HG03565 (cell line): ENCODE results near the gene OSTM1.
"Not testable (repeated sequence)": the region's sequence is repeated elsewhere in the genome, so short reads cannot be mapped to it uniquely, and the experiment has no call there.

Experiments used
- ATAC-seq: cut with Tn5 transposase; IDR thresholded peaks from one replicate; pipeline ENCODE4 v1.9.1; 2021; ENCODE audit warnings: mild to moderate bottlenecking, moderate library complexity; ENCODE audit not compliant: unreplicated experiment

The OSTM1 gene

DNA sequence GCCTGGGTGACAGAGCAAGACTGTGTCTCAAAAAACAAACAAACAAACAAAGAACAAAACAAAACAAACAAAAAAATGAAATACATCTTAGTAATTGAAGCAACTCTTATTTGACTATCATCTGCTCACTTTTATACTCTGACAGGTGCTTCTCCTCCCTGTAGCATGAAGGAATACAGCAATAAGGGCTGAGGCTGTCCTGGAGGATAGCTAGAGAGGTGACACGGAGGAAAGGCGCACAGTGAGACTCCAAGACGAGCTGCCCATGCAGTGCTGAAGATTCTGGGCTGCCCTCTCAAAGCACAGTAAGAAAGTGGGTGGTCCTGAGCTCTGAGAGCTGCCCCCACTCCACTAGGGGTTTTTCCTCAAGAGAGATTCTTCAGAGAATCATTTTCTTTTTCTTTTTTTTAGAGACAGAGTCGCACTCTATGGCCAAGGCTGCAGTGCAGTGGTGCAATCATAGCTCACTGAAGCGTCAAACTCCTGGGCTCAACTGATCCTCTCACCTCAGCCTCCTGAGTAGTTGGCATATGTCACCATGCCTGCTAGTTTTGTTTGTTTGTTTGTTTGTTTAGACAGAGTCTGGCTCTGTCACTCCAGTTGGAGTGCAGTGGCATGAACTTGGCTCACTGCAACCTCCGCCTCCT, 50.0 kb downstream of the OSTM1 start:
- no peak for ATAC-seq

GRCh38 chr6:108020472-108021116, 53.9 kb downstream of the OSTM1 start:
- ATAC-seq = no peak

DNA sequence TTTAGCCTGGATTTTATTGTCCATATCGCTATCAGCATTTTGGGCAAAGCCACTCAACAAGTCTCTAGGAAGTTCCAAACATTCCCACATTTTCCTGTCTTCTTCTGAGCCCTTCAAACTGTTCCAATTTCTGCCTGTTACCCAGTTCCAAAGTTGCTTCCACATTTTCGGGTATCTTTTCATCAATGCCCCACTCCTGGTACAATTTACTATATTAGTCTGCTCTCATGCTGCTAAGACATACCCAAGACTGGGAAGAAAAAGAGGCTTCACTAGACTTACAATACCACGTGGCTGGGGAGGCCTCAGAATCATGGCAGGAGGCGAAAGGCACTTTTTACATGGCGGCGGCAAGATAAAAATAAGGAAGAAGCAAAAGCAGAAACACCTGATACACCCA, 58.3 kb downstream of the OSTM1 start:
- not testable (repeated sequence) for ATAC-seq

- no peak for ATAC-seq
Measured at GRCh38 chr6:108013787-108014439, 60.6 kb downstream of the OSTM1 start.

GRCh38 chr6:108009894-108010293, 64.6 kb downstream of the OSTM1 start:
- no peak for ATAC-seq

GRCh38 chr6:108009258-108009657, 65.3 kb downstream of the OSTM1 start:
- ATAC-seq = not testable (repeated sequence)

DNA sequence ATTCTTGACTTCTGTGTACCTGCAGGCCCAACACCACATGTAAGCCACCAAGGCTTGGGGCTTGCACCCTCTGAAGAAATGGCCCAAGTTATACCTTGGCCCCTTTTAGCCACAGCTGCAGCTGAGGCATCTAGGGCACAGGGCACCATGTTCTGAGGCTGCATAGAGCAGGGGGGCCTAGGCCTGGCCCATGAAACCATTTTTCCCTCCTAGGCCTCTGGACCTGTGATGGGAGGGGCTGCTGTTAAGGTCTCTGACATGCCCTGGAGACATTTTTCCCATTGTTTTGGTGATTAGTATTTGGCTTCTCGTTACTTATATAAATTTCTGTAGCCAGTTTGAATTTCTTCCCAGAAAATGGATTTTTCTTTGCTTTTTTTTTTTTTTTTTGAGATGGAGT, 66.2 kb downstream of the OSTM1 start:
- ATAC-seq = no peak

DNA sequence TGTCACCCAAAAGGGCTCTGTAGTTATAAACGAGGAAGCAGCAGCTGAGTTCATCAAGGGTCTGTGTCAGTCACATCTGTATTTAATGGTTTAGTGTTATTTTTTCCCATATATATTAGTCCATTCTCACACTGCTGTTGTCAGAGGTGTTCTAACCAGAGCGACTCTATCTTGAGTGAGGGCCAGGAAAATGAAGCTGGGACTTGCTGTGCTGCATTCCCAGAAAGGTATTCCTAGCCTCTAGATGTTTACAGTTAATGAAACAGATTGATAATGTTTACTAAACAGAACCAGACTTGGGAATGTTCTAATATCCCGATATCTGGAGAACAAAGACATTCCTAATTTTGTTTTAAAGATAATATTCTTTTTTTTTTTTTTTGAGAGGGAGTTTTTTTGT, 68.6 kb downstream of the OSTM1 start:
- ATAC-seq = no peak

DNA sequence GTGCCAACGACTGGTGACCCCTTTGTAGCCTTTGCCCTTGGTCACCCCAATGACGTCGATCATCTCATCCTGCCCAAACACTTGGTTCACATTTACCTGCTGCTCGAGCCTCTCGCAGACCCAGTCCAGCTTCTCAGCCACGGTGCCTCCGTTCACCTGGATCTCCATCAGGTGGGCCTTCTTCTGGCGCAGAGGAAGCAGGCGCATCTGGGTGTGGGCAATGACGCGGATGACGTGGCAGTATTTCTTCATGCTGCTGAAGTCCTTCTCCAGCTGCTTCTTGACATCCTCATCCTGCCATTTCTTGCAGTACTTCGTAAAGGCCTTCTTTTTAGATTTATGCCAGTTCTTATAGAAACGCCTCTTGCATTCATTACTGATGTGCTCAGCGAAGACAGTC, 69.7 kb downstream of the OSTM1 start:
- ATAC-seq = no peak

DNA sequence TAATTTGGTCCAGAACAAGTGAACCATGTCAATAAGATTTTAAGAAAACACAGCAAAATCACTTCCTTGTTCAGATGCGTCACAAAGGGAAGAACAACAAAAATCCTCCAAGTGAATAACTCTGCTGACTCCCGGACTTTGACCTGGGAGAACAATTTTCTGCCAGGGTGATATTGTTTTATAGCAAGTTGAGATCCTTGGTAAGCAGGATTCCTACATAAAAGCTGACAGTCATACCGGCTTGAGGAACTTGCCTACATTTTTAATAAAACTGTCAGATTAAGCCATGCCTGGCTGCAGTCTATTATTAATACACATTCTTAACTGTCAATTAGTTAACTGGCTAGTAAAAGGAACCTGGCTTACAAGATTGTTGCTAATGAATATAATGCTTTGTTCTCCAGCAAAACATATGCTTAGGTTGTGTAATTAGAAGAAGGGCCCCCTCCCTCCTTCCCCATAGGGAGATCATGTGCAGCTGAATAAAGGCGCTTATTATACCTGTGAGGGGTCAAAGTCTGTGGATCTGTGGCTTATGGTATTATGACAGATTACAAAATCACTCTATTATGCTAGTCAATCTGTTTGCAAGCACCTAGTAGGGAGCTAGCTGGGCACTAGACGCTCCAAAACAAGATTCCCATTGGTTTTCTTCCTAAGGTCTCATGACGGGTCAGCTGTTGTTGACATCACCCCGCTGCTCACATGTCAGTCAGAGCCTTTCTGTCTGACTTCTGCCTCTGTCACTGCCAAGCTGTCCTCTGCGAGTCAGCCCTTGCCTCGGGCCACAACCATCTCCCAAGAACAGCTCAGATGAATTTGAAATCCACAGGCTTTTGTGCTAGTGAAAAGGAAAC, 71.9 kb downstream of the OSTM1 start:
- no peak for ATAC-seq

GRCh38 chr6:108001696-108002231, 72.8 kb downstream of the OSTM1 start:
- ATAC-seq = no peak

- not testable (repeated sequence) for ATAC-seq
Measured at GRCh38 chr6:108000259-108000658, 74.3 kb downstream of the OSTM1 start.

DNA sequence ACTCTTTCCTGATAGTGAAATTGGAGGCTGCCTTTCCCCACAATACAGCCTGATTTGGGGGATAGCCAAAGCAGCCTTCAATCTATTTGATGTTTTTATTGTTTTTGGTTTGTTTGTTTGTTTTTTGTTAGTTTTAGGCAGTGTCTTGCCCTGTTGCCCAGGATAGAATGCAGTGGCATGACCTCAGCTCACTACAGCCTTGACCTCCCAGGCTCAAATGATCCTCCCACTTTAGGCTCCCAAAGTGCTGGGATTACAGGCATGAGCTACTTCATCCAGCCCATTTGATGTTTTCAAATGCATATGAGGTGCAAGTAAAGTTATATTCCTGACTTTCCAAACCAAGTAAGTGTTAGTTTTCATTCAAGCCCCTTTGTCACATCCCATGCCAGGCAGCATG, 75.2 kb downstream of the OSTM1 start:
- no peak for ATAC-seq

GRCh38 chr6:107991772-107992550, 82.6 kb downstream of the OSTM1 start:
- ATAC-seq = no peak
